IMR-90 (cell line): ENCODE results near the gene MAEA. TPM values are rescaled to one million over a fixed set of nuclear protein-coding genes. Genes with fewer than 3 reads are reported as not detected.

Experiments used
- ATAC-seq: fragments of 200-7000 bp; cut with Tn5 transposase; 2 replicates; pipeline ENCODE4 v1.9.1; 2020; ENCODE audit warnings: low read depth, mild to moderate bottlenecking, moderate library complexity
- BruUV-seq: library from RNA; stranded (reverse); fragments of 400-500 nt; replicated peaks from 2 replicates; lab custom pipeline; 2021; lab: Mats Ljungman, UMichigan
- CTCF ChIA-PET: fragments of 300-600 bp; formaldehyde crosslinking; extraction: SDS; loops from one replicate; lab custom pipeline; 2021; ENCODE audit warnings: antibody characterized with exemption; lab: Yijun Ruan, JAX
- POLR2A ChIA-PET: fragments of 300-600 bp; sonication (Branson Sonifier 250); formaldehyde crosslinking; loops from one replicate; lab custom pipeline; 2022; ENCODE audit warnings: antibody characterized with exemption; ENCODE audit not compliant: unreplicated experiment; lab: Charles Lee
- DNase-seq: peaks from one replicate; pipeline ENCODE4 v3.0.0; 2013
- H2AFZ ChIP-seq: replicated peaks from 2 replicates; pipeline ENCODE3; 2013; ENCODE audit warnings: low read length, mild to moderate bottlenecking; ENCODE audit not compliant: poor library complexity
- H2AK5ac ChIP-seq: 2 replicates; pipeline ENCODE4 v1.6.1; 2013; ENCODE audit warnings: low read depth, low read length, inconsistent platforms
- H2AK9ac ChIP-seq: replicated peaks from 2 replicates; pipeline ENCODE3; 2013; ENCODE audit warnings: mild to moderate bottlenecking, low read depth, low read length, moderate library complexity; ENCODE audit not compliant: poor library complexity
- H2BK120ac ChIP-seq: 2 replicates; pipeline ENCODE4 v1.6.1; 2013; ENCODE audit warnings: low read depth, low read length, inconsistent platforms
- H2BK15ac ChIP-seq: 3 replicates; pipeline ENCODE4 v1.6.1; 2013; ENCODE audit warnings: low read depth, low read length, inconsistent platforms
- H2BK20ac ChIP-seq: 2 replicates; pipeline ENCODE4 v1.6.1; 2013; ENCODE audit warnings: low read depth, mild to moderate bottlenecking, inconsistent platforms, low read length, moderate library complexity
- H2BK5ac ChIP-seq: 2 replicates; pipeline ENCODE4 v1.6.1; 2013; ENCODE audit warnings: mild to moderate bottlenecking, low read depth, low read length, inconsistent platforms; ENCODE audit not compliant: poor library complexity, severe bottlenecking
- H3K14ac ChIP-seq: replicated peaks from 2 replicates; pipeline ENCODE4 v1.6.1; 2013; ENCODE audit warnings: low read depth, low read length, inconsistent platforms
- H3K18ac ChIP-seq: 2 replicates; pipeline ENCODE4 v1.6.1; 2013; ENCODE audit warnings: low read depth, low read length, control low read depth
- H3K23ac ChIP-seq: 2 replicates; pipeline ENCODE4 v1.6.1; 2013; ENCODE audit warnings: low read depth, low read length, inconsistent platforms
- H3K27ac ChIP-seq: 2 replicates; pipeline ENCODE4 v1.5.1; 2013; ENCODE audit warnings: mild to moderate bottlenecking, control low read depth, low read length; ENCODE audit not compliant: insufficient read depth
- H3K27me3 ChIP-seq: 2 replicates; pipeline ENCODE4 v1.6.1; 2013; ENCODE audit warnings: low read length; ENCODE audit not compliant: control insufficient read depth, insufficient read depth
- H3K36me3 ChIP-seq: 2 replicates; pipeline ENCODE4 v1.6.1; 2013; ENCODE audit warnings: low read length, mixed read lengths; ENCODE audit not compliant: control insufficient read depth, insufficient read depth
- H3K4ac ChIP-seq: 2 replicates; pipeline ENCODE4 v1.6.1; 2013; ENCODE audit warnings: low read depth, low read length, inconsistent platforms
- H3K4me1 ChIP-seq: 2 replicates; pipeline ENCODE4 v1.6.1; 2013; ENCODE audit warnings: low read length, mixed read lengths; ENCODE audit not compliant: control insufficient read depth, insufficient read depth
- H3K4me2 ChIP-seq: 2 replicates; pipeline ENCODE4 v1.6.1; 2013; ENCODE audit warnings: low read depth, mild to moderate bottlenecking, control low read depth, low read length, moderate library complexity
- H3K4me3 ChIP-seq: 2 replicates; pipeline ENCODE4 v1.5.1; 2013; ENCODE audit warnings: low read depth, mild to moderate bottlenecking, control low read depth, low read length, moderate library complexity; ENCODE audit not compliant: insufficient read depth
- H3K56ac ChIP-seq: 2 replicates; pipeline ENCODE4 v1.6.1; 2013; ENCODE audit warnings: low read length, inconsistent platforms; ENCODE audit not compliant: insufficient read depth; ENCODE audit errors: extremely low read depth
- H3K79me1 ChIP-seq, 2 experiments: 2 replicates each; pipeline ENCODE4 v1.6.1; 2013; ENCODE audit warnings: low read length in 2 of 2, inconsistent platforms in 1 of 2, low read depth in 1 of 2
- H3K9ac ChIP-seq: 2 replicates; pipeline ENCODE4 v1.6.1; 2013; ENCODE audit warnings: low read depth, low read length, control low read depth
- H3K9me1 ChIP-seq: 2 replicates; pipeline ENCODE4 v1.6.1; 2013; ENCODE audit warnings: low read length, inconsistent platforms; ENCODE audit not compliant: insufficient read depth
- H3K9me3 ChIP-seq: 2 replicates; pipeline ENCODE4 v1.6.1; 2013; ENCODE audit warnings: low read length; ENCODE audit not compliant: control insufficient read depth, insufficient read depth
- H4K20me1 ChIP-seq: 2 replicates; pipeline ENCODE4 v1.6.1; 2013; ENCODE audit warnings: low read length, inconsistent platforms; ENCODE audit not compliant: insufficient read depth
- H4K5ac ChIP-seq: 2 replicates; pipeline ENCODE4 v1.6.1; 2013; ENCODE audit warnings: mild to moderate bottlenecking, low read depth, low read length, control low read depth
- H4K8ac ChIP-seq, 2 experiments: 2 replicates each; pipeline ENCODE4 v1.6.1; 2013; ENCODE audit warnings: low read depth in 2 of 2, low read length in 2 of 2, control low read depth in 1 of 2, inconsistent platforms in 1 of 2
- H4K91ac ChIP-seq: 2 replicates; pipeline ENCODE4 v1.6.1; 2013; ENCODE audit warnings: low read depth, low read length, inconsistent platforms; ENCODE audit not compliant: insufficient read depth
- BHLHE40 ChIP-seq: fragments of 150-350 bp; IDR thresholded peaks from 2 replicates; pipeline ENCODE4 v1.6.1; 2016; ENCODE audit warnings: mild to moderate bottlenecking, low read depth, low read length
- CEBPB ChIP-seq: IDR thresholded peaks from 2 replicates; pipeline ENCODE4 v1.6.1; 2012; ENCODE audit warnings: low read depth, low read length, improper control_type of control experiment
- CHD1 ChIP-seq: IDR thresholded peaks from 2 replicates; pipeline ENCODE4 v1.6.1; 2012; ENCODE audit warnings: low read depth, low read length, improper control_type of control experiment
- CTCF ChIP-seq: conservative IDR thresholded peaks from 2 replicates; pipeline ENCODE4 v1.5.1; 2012; ENCODE audit warnings: mild to moderate bottlenecking, low read depth, low read length, improper control_type of control experiment
- ELK1 ChIP-seq: fragments of 150-350 bp; IDR thresholded peaks from 2 replicates; pipeline ENCODE4 v1.6.1; 2016; ENCODE audit warnings: low read depth, mild to moderate bottlenecking, low read length, moderate library complexity, borderline replicate concordance
- FOS ChIP-seq: fragments of 150-350 bp; IDR thresholded peaks from 2 replicates; pipeline ENCODE4 v1.6.1; 2016; ENCODE audit warnings: low read depth, low read length
- MAFK ChIP-seq: IDR thresholded peaks from 2 replicates; pipeline ENCODE4 v1.6.1; 2012; ENCODE audit warnings: low read depth, low read length, improper control_type of control experiment
- MAZ ChIP-seq: IDR thresholded peaks from 2 replicates; pipeline ENCODE4 v1.6.1; 2012; ENCODE audit warnings: low read depth, mild to moderate bottlenecking, low read length, improper control_type of control experiment, moderate library complexity, borderline replicate concordance
- MXI1 ChIP-seq: IDR thresholded peaks from 2 replicates; pipeline ENCODE4 v1.6.1; 2012; ENCODE audit warnings: low read depth, mild to moderate bottlenecking, low read length, moderate library complexity, borderline replicate concordance
- NFE2L2 ChIP-seq: fragments of 150-350 bp; IDR thresholded peaks from 2 replicates; pipeline ENCODE4 v1.6.1; 2016; ENCODE audit warnings: low read depth, mild to moderate bottlenecking, low read length
- POLR2A ChIP-seq: IDR thresholded peaks from 2 replicates; pipeline ENCODE4 v1.6.1; 2012; ENCODE audit warnings: mild to moderate bottlenecking, low read depth, low read length
- RAD21 ChIP-seq: IDR thresholded peaks from 2 replicates; pipeline ENCODE4 v1.6.1; 2012; ENCODE audit warnings: low read length, improper control_type of control experiment
- RCOR1 ChIP-seq: IDR thresholded peaks from 2 replicates; pipeline ENCODE4 v1.6.1; 2012; ENCODE audit warnings: mild to moderate bottlenecking, low read length, improper control_type of control experiment; ENCODE audit not compliant: insufficient replicate concordance
- RFX5 ChIP-seq: IDR thresholded peaks from 2 replicates; pipeline ENCODE4 v1.8.0; 2012; ENCODE audit warnings: low read depth, mild to moderate bottlenecking, low read length, moderate library complexity
- SMC3 ChIP-seq: fragments of 150-350 bp; IDR thresholded peaks from 2 replicates; pipeline ENCODE4 v1.6.1; 2016; ENCODE audit warnings: low read depth, mild to moderate bottlenecking, antibody characterized with exemption, low read length, moderate library complexity
- WGBS, 2 experiments: methylation state at CpG; one replicate each; pipeline versions ENCODE4 v1.1.5 to v1.1.7; 2013; ENCODE audit warnings: missing lambda C conversion rate in 2 of 2; ENCODE audit not compliant: insufficient read length in 1 of 2; ENCODE audit errors: extremely low coverage in 2 of 2; 5-methylcytosine and 5-hydroxymethylcytosine counted together
- dilution Hi-C: fragments of 300-500 bp; cut with HindIII; formaldehyde crosslinking; loops from one replicate; pipeline ENCODE4 v1.14.3; 2018; ENCODE audit warnings: low sequenced_read_pairs; ENCODE audit not compliant: unreplicated experiment
- in situ Hi-C: fragments of 300-500 bp; cut with MboI; formaldehyde crosslinking; loops from 3 replicates; pipeline ENCODE4 v1.14.3; 2019; ENCODE audit warnings: low sequenced_read_pairs, inconsistent platforms, mixed read lengths
- intact Hi-C: fragments of 100-400 bp; cut with micrococcal nuclease; formaldehyde crosslinking; loops from 2 replicates; pipeline ENCODE4 v1.10.0; 2022
- polyA plus RNA-seq, 3 experiments: library from polyadenylated mRNA; depleted of rRNA; stranded (reverse); fragments of >200 nt; gene quantifications; 2 replicates each; pipeline ENCODE4 v1.2.3, GENCODE V29; 2012; ENCODE audit warnings: low replicate concordance in 1 of 3
- total RNA-seq: library from RNA; depleted of rRNA; stranded (reverse); fragments of >200 nt; gene quantifications from 2 replicates; pipeline ENCODE4 v1.2.3, GENCODE V29; 2012
- TF ChIP-seq, protein P1 (sequence below): fragments of 150-350 bp; IDR thresholded peaks from 2 replicates; pipeline ENCODE4 v1.6.1; 2017; ENCODE audit warnings: mild to moderate bottlenecking, antibody characterized with exemption, low read length, low read depth

The MAEA gene
- total and polyA plus RNA-seq, 2 of the 4 experiments (the other 2 are of a cell fraction): 61.5 to 108 TPM

- no peak overlapping the region for H3K27ac ChIP-seq
- H3K4me1 ChIP-seq: no peaks in the 10 kb centered on the region
- no peak overlapping the region for H3K9ac ChIP-seq
- no peak overlapping the region for H4K8ac ChIP-seq
- no peak overlapping the region for H4K5ac ChIP-seq
- POLR2A ChIA-PET: no interaction called here
- intact Hi-C loops: no loop called here
- H3K18ac ChIP-seq: no peak overlapping the region
- no peak overlapping the region for H4K91ac ChIP-seq
- no peak overlapping the region for H2AFZ ChIP-seq
- H3K14ac ChIP-seq: no peak overlapping the region
- no peak overlapping the region for H2AK5ac ChIP-seq
- no peak overlapping the region for H3K23ac ChIP-seq
- H3K36me3 ChIP-seq: no peaks in the 10 kb centered on the region
- no peaks in the 10 kb centered on the region for H4K20me1 ChIP-seq
- H3K9me1 ChIP-seq: no peaks in the 10 kb centered on the region
- H3K79me1 ChIP-seq: no peaks in the 10 kb centered on the region; a peak in 1 of 4 replicates
- no CpG with 5 or more reads among the region's 4 CpGs for WGBS, 2 experiments
- no peak overlapping the region for H3K4me3 ChIP-seq
- CTCF ChIA-PET: no interaction called here
- dilution Hi-C loops: no loop called here
- H2AK9ac ChIP-seq: no peak overlapping the region
- BruUV-seq: no TSS peak
- TF ChIP-seq SMC3: no peak
- no peak for TF ChIP-seq CHD1
- no peak for TF ChIP-seq RFX5
- no peak for TF ChIP-seq RCOR1
- no peak for TF ChIP-seq CTCF
- no peak for TF ChIP-seq MAZ
- TF ChIP-seq FOS: no peak
- no peak for TF ChIP-seq NFE2L2
- no peak for TF ChIP-seq POLR2A
- no peak for TF ChIP-seq MXI1
- TF ChIP-seq MAFK: no peak
- no peak for TF ChIP-seq CEBPB
- TF ChIP-seq RAD21: no peak
- no peak for TF ChIP-seq BHLHE40
- TF ChIP-seq, protein P1, sequence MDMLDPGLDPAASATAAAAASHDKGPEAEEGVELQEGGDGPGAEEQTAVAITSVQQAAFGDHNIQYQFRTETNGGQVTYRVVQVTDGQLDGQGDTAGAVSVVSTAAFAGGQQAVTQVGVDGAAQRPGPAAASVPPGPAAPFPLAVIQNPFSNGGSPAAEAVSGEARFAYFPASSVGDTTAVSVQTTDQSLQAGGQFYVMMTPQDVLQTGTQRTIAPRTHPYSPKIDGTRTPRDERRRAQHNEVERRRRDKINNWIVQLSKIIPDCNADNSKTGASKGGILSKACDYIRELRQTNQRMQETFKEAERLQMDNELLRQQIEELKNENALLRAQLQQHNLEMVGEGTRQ: no peak
- no peak for TF ChIP-seq ELK1
- in situ Hi-C loops: no loop called here
- H3K4me2 ChIP-seq: no peak overlapping the region
- no peaks in the 10 kb centered on the region for H3K27me3 ChIP-seq
- peaks cover 9% of the 10 kb centered on the region for H3K9me3 ChIP-seq
- H2BK5ac ChIP-seq: no peak overlapping the region
- no peak overlapping the region for H3K56ac ChIP-seq
- H2BK15ac ChIP-seq: no peak overlapping the region
- H2BK20ac ChIP-seq: no peak overlapping the region
- H2BK120ac ChIP-seq: no peak overlapping the region
- DNase-seq (no peak), ATAC-seq (no peak)
- no peak overlapping the region for H3K4ac ChIP-seq
Observed at GRCh38 chr4:1259966-1260365, 29.7 kb upstream of the MAEA start.
